ENCODE results near the gene MISP.
"Not testable (repeated sequence)": the region's sequence is repeated elsewhere in the genome, so short reads cannot be mapped to it uniquely, and the experiment has no call there.

MISP gene

GRCh38 chr19:726993-727956 is 23.6 kb upstream of the MISP start:
- FAIRE-seq: no peak

GRCh38 chr19:728011-728410 is 22.9 kb upstream of the MISP start:
- FAIRE-seq: no peak

GRCh38 chr19:729564-729963 is 21.3 kb upstream of the MISP start:
- FAIRE-seq: not testable (repeated sequence)

GRCh38 chr19:729965-730668 is 20.8 kb upstream of the MISP start:
- FAIRE-seq: no peak

GRCh38 chr19:731000-731399 is 19.9 kb upstream of the MISP start:
- no peak for FAIRE-seq

GRCh38 chr19:732148-733069 is 18.5 kb upstream of the MISP start:
- no peak for FAIRE-seq

- no peak for FAIRE-seq
Observed at GRCh38 chr19:734716-735115, 16.2 kb upstream of the MISP start.

- no peak for FAIRE-seq
Observed at GRCh38 chr19:736125-736524, 14.8 kb upstream of the MISP start.

- no peak for FAIRE-seq
Observed at GRCh38 chr19:737591-738093, 13.3 kb upstream of the MISP start.

GRCh38 chr19:738509-739128 is 12.3 kb upstream of the MISP start:
- no peak for FAIRE-seq

- no peak for FAIRE-seq
Observed at GRCh38 chr19:739998-740715, 10.8 kb upstream of the MISP start.

GRCh38 chr19:740816-741505 is 10.0 kb upstream of the MISP start:
- not testable (repeated sequence) for FAIRE-seq

- no peak for FAIRE-seq
Observed at GRCh38 chr19:741506-742131, 9.3 kb upstream of the MISP start.

- no peak for FAIRE-seq
Observed at GRCh38 chr19:742540-743075, 8.3 kb upstream of the MISP start.

GRCh38 chr19:743168-743687 is 7.7 kb upstream of the MISP start:
- FAIRE-seq: no peak

GRCh38 chr19:745138-745537 is 5.8 kb upstream of the MISP start:
- not testable (repeated sequence) for FAIRE-seq

GRCh38 chr19:746208-746819 is 4.6 kb upstream of the MISP start:
- no peak for FAIRE-seq

- FAIRE-seq: no peak
Observed at GRCh38 chr19:746956-747355, 4.0 kb upstream of the MISP start.
